ENCODE measurements around the gene OR6C76.
"Not testable (repeated sequence)": the region's sequence is repeated elsewhere in the genome, so short reads cannot be mapped to it uniquely, and the experiment has no call there.

- TF ChIP-seq CTCF (optimal IDR thresholded peaks at IDR 0.05 in 1 of 3, IDR thresholded peaks at IDR 0.05 in 1 of 3, conservative IDR thresholded peaks at IDR 0.05 in 1 of 3; ENCODE audit: extremely low read depth in 1 of 3, insufficient read depth in 2 of 3, low read length in 3 of 3); EZH2 (IDR thresholded peaks at IDR 0.05; ENCODE audit: low read length): not testable (repeated sequence)
These were observed 11.6 kb upstream of the OR6C76 start for GRCh38 chr12:55414396-55414823.

All from keratinocyte (primary cell).